Immature natural killer cell (primary cell): Measurements from ENCODE around the gene HELZ2. TPM values are rescaled to one million over a fixed set of nuclear protein-coding genes. Genes with fewer than 3 reads are reported as not detected.

ENCODE experiments used
- DNase-seq, 3 donors: peaks; one replicate each; pipeline ENCODE4 v3.0.0; 2022; ENCODE audit warnings: mixed read lengths in 1 of 3
- H3K27ac Mint-ChIP-seq, 6 donors: one replicate each; pipeline ENCODE4 v1.8.0; 2020; ENCODE audit warnings: mixed read lengths in 6 of 6, mild to moderate bottlenecking in 5 of 6, inconsistent platforms in 4 of 6, moderate library complexity in 3 of 6
- H3K27me3 Mint-ChIP-seq, 3 donors: one replicate each; pipeline ENCODE4 v1.8.0; 2020 to 2021; ENCODE audit warnings: low read depth in 3 of 3, mild to moderate bottlenecking in 3 of 3, mixed read lengths in 3 of 3, moderate library complexity in 3 of 3, inconsistent platforms in 1 of 3
- H3K36me3 Mint-ChIP-seq, 3 donors: one replicate each; pipeline ENCODE4 v1.8.0; 2020; ENCODE audit warnings: mixed read lengths in 3 of 3, inconsistent platforms in 2 of 3, mild to moderate bottlenecking in 2 of 3
- H3K4me1 Mint-ChIP-seq, 2 donors: one replicate each; pipeline ENCODE4 v1.8.0; 2020; ENCODE audit warnings: inconsistent platforms in 2 of 2, mild to moderate bottlenecking in 2 of 2, mixed read lengths in 2 of 2, moderate library complexity in 1 of 2
- H3K4me3 Mint-ChIP-seq, 5 donors: one replicate each; pipeline ENCODE4 v1.8.0; 2020; ENCODE audit warnings: mild to moderate bottlenecking in 5 of 5, mixed read lengths in 5 of 5, inconsistent platforms in 3 of 5, moderate library complexity in 3 of 5
- H3K9me3 Mint-ChIP-seq, 6 donors: one replicate each; pipeline ENCODE4 v1.8.0; 2020; ENCODE audit warnings: mild to moderate bottlenecking in 6 of 6, mixed read lengths in 6 of 6, inconsistent platforms in 4 of 6, moderate library complexity in 3 of 6
- polyA plus RNA-seq, 3 donors: library from polyadenylated mRNA; unstranded; fragments of 300-500 nt; fragmentation: Illumina TruSeq; gene quantifications; one replicate each; pipeline ENCODE4 v1.2.3, GENCODE V29; 2021

The HELZ2 gene
- polyA plus RNA-seq, 3 donors from 2014 or later, result 2.4 to 11.3 (median 3.7) TPM

- Mint-ChIP-seq H3K27me3 (peaks cover 2 to 7% (median 3%) of the 10 kb centered on the region in 3 donors), H3K4me1 (peaks cover 0 to 4% of the 10 kb centered on the region in 2 donors), H3K36me3 (no peaks in the 10 kb centered on the region), H3K9me3 (no peaks in the 10 kb centered on the region), H3K27ac (no peak overlapping the region), H3K4me3 (no peak overlapping the region)
- no peak for DNase-seq
Measured at GRCh38 chr20:63534831-63535651, 39.0 kb downstream of the HELZ2 start.

GRCh38 chr20:63534427-63534830 lies 39.6 kb downstream of the HELZ2 start:
- Mint-ChIP-seq H3K9me3 (no peaks in the 10 kb centered on the region), H3K27me3 (peaks cover 0 to 7% (median 2%) of the 10 kb centered on the region in 3 donors), H3K27ac (no peak overlapping the region), H3K4me3 (no peak overlapping the region), H3K36me3 (no peaks in the 10 kb centered on the region), H3K4me1 (peaks cover 0 to 4% of the 10 kb centered on the region in 2 donors)
- DNase-seq, result no peak

GRCh38 chr20:63533871-63534393 lies 40.1 kb downstream of the HELZ2 start:
- H3K9me3 Mint-ChIP-seq, result no peaks in the 10 kb centered on the region
- peaks cover under 1 to 8% (median 2%) of the 10 kb centered on the region in 3 donors for H3K27me3 Mint-ChIP-seq
- H3K4me1 Mint-ChIP-seq, result peaks cover 0 to 4% of the 10 kb centered on the region in 2 donors
- H3K27ac Mint-ChIP-seq, result no peak overlapping the region
- H3K4me3 Mint-ChIP-seq, result no peak overlapping the region
- DNase-seq, result no peak
- no peaks in the 10 kb centered on the region for H3K36me3 Mint-ChIP-seq

GRCh38 chr20:63533388-63533787 lies 40.7 kb downstream of the HELZ2 start:
- no peak overlapping the region for H3K27ac Mint-ChIP-seq
- peaks cover 0 to 4% of the 10 kb centered on the region in 2 donors for H3K4me1 Mint-ChIP-seq
- DNase-seq, result no peak
- no peaks in the 10 kb centered on the region for H3K9me3 Mint-ChIP-seq
- peaks cover 2 to 9% (median 3%) of the 10 kb centered on the region in 3 donors for H3K27me3 Mint-ChIP-seq
- no peak overlapping the region for H3K4me3 Mint-ChIP-seq
- no peaks in the 10 kb centered on the region for H3K36me3 Mint-ChIP-seq

- H3K36me3 Mint-ChIP-seq, result no peaks in the 10 kb centered on the region
- H3K4me3 Mint-ChIP-seq, result no peak overlapping the region
- H3K4me1 Mint-ChIP-seq, result peaks cover 0 to 2% of the 10 kb centered on the region in 2 donors
- DNase-seq, result no peak
- no peaks in the 10 kb centered on the region for H3K9me3 Mint-ChIP-seq
- peaks cover 2 to 9% (median 3%) of the 10 kb centered on the region in 3 donors for H3K27me3 Mint-ChIP-seq
- H3K27ac Mint-ChIP-seq, result no peak overlapping the region
Measured at GRCh38 chr20:63532449-63532971, 41.5 kb downstream of the HELZ2 start.

GRCh38 chr20:63531686-63532448 lies 42.2 kb downstream of the HELZ2 start:
- peaks cover 2 to 7% (median 3%) of the 10 kb centered on the region in 3 donors for H3K27me3 Mint-ChIP-seq
- H3K27ac Mint-ChIP-seq, result peak overlapping the region in 1 of 6 donors; percentile 3
- peaks cover 0 to under 1% of the 10 kb centered on the region in 2 donors for H3K4me1 Mint-ChIP-seq
- H3K9me3 Mint-ChIP-seq, result no peaks in the 10 kb centered on the region
- H3K4me3 Mint-ChIP-seq, result peak overlapping the region in 1 of 5 donors; percentile 7
- no peaks in the 10 kb centered on the region for H3K36me3 Mint-ChIP-seq
- DNase-seq, result no peak

- Mint-ChIP-seq H3K27ac (no peak overlapping the region), H3K4me3 (no peak overlapping the region), H3K4me1 (no peaks in the 10 kb centered on the region), H3K9me3 (no peaks in the 10 kb centered on the region), H3K27me3 (peaks cover 2 to 6% (median 4%) of the 10 kb centered on the region in 3 donors), H3K36me3 (no peaks in the 10 kb centered on the region)
- DNase-seq, result no peak
Measured at GRCh38 chr20:63530788-63531160, 43.3 kb downstream of the HELZ2 start.

GRCh38 chr20:63529861-63530787 lies 43.9 kb downstream of the HELZ2 start:
- no peak for DNase-seq
- Mint-ChIP-seq H3K36me3 (no peaks in the 10 kb centered on the region), H3K4me3 (no peak overlapping the region), H3K4me1 (no peaks in the 10 kb centered on the region), H3K27me3 (peaks cover 2 to 6% (median 4%) of the 10 kb centered on the region in 3 donors), H3K27ac (no peak overlapping the region), H3K9me3 (no peaks in the 10 kb centered on the region)

GRCh38 chr20:63529180-63529860 lies 44.7 kb downstream of the HELZ2 start:
- Mint-ChIP-seq H3K9me3 (no peaks in the 10 kb centered on the region), H3K36me3 (no peaks in the 10 kb centered on the region), H3K4me3 (no peak overlapping the region), H3K4me1 (no peaks in the 10 kb centered on the region), H3K27me3 (peaks cover 2 to 6% (median 4%) of the 10 kb centered on the region in 3 donors), H3K27ac (peak overlapping the region in 1 of 6 donors; percentile 49)
- DNase-seq, result no peak

- H3K4me3 Mint-ChIP-seq, result no peak overlapping the region
Measured at GRCh38 chr20:63527184-63527583, 46.9 kb downstream of the HELZ2 start.

GRCh38 chr20:63525971-63526370 lies 48.1 kb downstream of the HELZ2 start:
- Mint-ChIP-seq H3K4me3 (no peak overlapping the region), H3K27me3 (peaks cover 0 to 6% (median 6%) of the 10 kb centered on the region in 3 donors), H3K4me1 (peaks cover 0 to 10% of the 10 kb centered on the region in 2 donors), H3K27ac (no peak overlapping the region), H3K36me3 (peaks cover 0 to 7% (median 3%) of the 10 kb centered on the region in 3 donors), H3K9me3 (peaks cover 0 to 2% (median 0%) of the 10 kb centered on the region in 6 donors)
- no peak for DNase-seq

More at GRCh38 chr20:63527184-63527583, 46.9 kb downstream of the HELZ2 start:
- peaks cover 2 to 7% (median 6%) of the 10 kb centered on the region in 3 donors for H3K27me3 Mint-ChIP-seq
- peaks cover 0 to 8% of the 10 kb centered on the region in 2 donors for H3K4me1 Mint-ChIP-seq
- H3K27ac Mint-ChIP-seq, result no peak overlapping the region
- H3K9me3 Mint-ChIP-seq, result peaks cover 0 to 2% (median 0%) of the 10 kb centered on the region in 6 donors
- DNase-seq, result no peak
- peaks cover 0 to 7% (median 3%) of the 10 kb centered on the region in 3 donors for H3K36me3 Mint-ChIP-seq

- H3K27ac Mint-ChIP-seq, result no peak overlapping the region
- H3K4me3 Mint-ChIP-seq, result peak overlapping the region in 1 of 5 donors; percentile 18
- peaks cover 0 to 2% (median 0%) of the 10 kb centered on the region in 6 donors for H3K9me3 Mint-ChIP-seq
- H3K27me3 Mint-ChIP-seq, result peaks cover 0 to 6% (median 6%) of the 10 kb centered on the region in 3 donors
- peaks cover 0 to 10% of the 10 kb centered on the region in 2 donors for H3K4me1 Mint-ChIP-seq
- no peak for DNase-seq
- peaks cover 0 to 7% (median 3%) of the 10 kb centered on the region in 3 donors for H3K36me3 Mint-ChIP-seq
Measured at GRCh38 chr20:63525185-63525584, 48.9 kb downstream of the HELZ2 start.
